ENCODE measurements around the gene ZNF668.

Gene ZNF668

GRCh38 chr16:31073970-31074813 lies at the start of gene ZNF668, which contains the start of gene ZNF646:
Gene ZNF668, minus strand, starts transcription at chr16:31074240. Its CDS starts 9,781 bp downstream, at chr16:31064459.
Gene ZNF646, plus strand, starts transcription at chr16:31074422. Its CDS starts 1,903 bp downstream, at chr16:31076325.
- peaks cover 13% of the 10 kb centered on the region; the same call in 1 of the 2 replicates for H3K36me3 ChIP-seq (ENCODE audit: insufficient read depth, low read length)
- peaks cover 60% of the 10 kb centered on the region for H3K79me2 ChIP-seq (ENCODE audit: control insufficient read depth, insufficient read depth, low read length, unreplicated experiment)
- peak within 1 kb of the TSS; percentile 83 for H3K4me3 ChIP-seq (ENCODE audit: low read depth, low read length)

GRCh38 chr16:31120129-31120528 lies 46.1 kb upstream of the ZNF668 start:
- no peaks in the 10 kb centered on the region for H3K27me3 ChIP-seq (ENCODE audit: insufficient read depth, low read length)
- H3K79me2 ChIP-seq (ENCODE audit: control insufficient read depth, insufficient read depth, low read length, unreplicated experiment) = peaks cover 23% of the 10 kb centered on the region
- H3K4me3 ChIP-seq (ENCODE audit: low read depth, low read length) = no peak overlapping the region
- H3K36me3 ChIP-seq (ENCODE audit: insufficient read depth, low read length) = peaks cover 9% of the 10 kb centered on the region; the same call in 1 of the 2 replicates
- H3K27ac ChIP-seq (ENCODE audit: low read depth, low read length) = no peak overlapping the region
- H2AFZ ChIP-seq (ENCODE audit: low read length, unreplicated experiment) = no peak overlapping the region
- peaks cover 8% of the 10 kb centered on the region for H3K4me1 ChIP-seq (ENCODE audit: control insufficient read depth, insufficient read depth, low read length, unreplicated experiment)

More at GRCh38 chr16:31073970-31074813, at the start of gene ZNF668, which contains the start of gene ZNF646:
- Histone ChIP-seq H3K27ac (ENCODE audit: low read depth, low read length) (peak within 1 kb of the TSS; percentile 84), H3K4me1 (ENCODE audit: control insufficient read depth, insufficient read depth, low read length, unreplicated experiment) (peaks cover 19% of the 10 kb centered on the region), H3K27me3 (ENCODE audit: insufficient read depth, low read length) (no peaks in the 10 kb centered on the region), H2AFZ (ENCODE audit: low read length, unreplicated experiment) (peak within 1 kb of the TSS; percentile 77)

- peaks cover 8% of the 10 kb centered on the region for H3K4me1 ChIP-seq (ENCODE audit: control insufficient read depth, insufficient read depth, low read length, unreplicated experiment)
- no peaks in the 10 kb centered on the region for H3K27me3 ChIP-seq (ENCODE audit: insufficient read depth, low read length)
- H2AFZ ChIP-seq (ENCODE audit: low read length, unreplicated experiment) = no peak overlapping the region
- peak overlapping the region; percentile 92 for H3K27ac ChIP-seq (ENCODE audit: low read depth, low read length)
- peak overlapping the region; percentile 75 for H3K4me3 ChIP-seq (ENCODE audit: low read depth, low read length)
- H3K36me3 ChIP-seq (ENCODE audit: insufficient read depth, low read length) = peaks cover 9% of the 10 kb centered on the region; the same call in 1 of the 2 replicates
- peaks cover 23% of the 10 kb centered on the region for H3K79me2 ChIP-seq (ENCODE audit: control insufficient read depth, insufficient read depth, low read length, unreplicated experiment)
Measured at GRCh38 chr16:31118223-31119155, 44.4 kb upstream of the ZNF668 start.

- H3K27me3 ChIP-seq (ENCODE audit: insufficient read depth, low read length) = no peaks in the 10 kb centered on the region
- H3K36me3 ChIP-seq (ENCODE audit: insufficient read depth, low read length) = peaks cover 9% of the 10 kb centered on the region; the same call in 1 of the 2 replicates
- peak within 1 kb of the TSS; percentile 92 for H3K27ac ChIP-seq (ENCODE audit: low read depth, low read length)
- peak within 1 kb of the TSS; percentile 75 for H3K4me3 ChIP-seq (ENCODE audit: low read depth, low read length)
- H3K4me1 ChIP-seq (ENCODE audit: control insufficient read depth, insufficient read depth, low read length, unreplicated experiment) = peaks cover 8% of the 10 kb centered on the region
- peaks cover 23% of the 10 kb centered on the region for H3K79me2 ChIP-seq (ENCODE audit: control insufficient read depth, insufficient read depth, low read length, unreplicated experiment)
- H2AFZ ChIP-seq (ENCODE audit: low read length, unreplicated experiment) = no peak within 1 kb of the TSS
Measured at GRCh38 chr16:31117384-31118222, 43.6 kb upstream of the ZNF668 start, which contains the start of gene KAT8. Gene KAT8, plus strand, starts transcription at chr16:31117664. Its CDS starts 18 bp downstream, at chr16:31117682.

GRCh38 chr16:31114468-31114867 lies 40.4 kb upstream of the ZNF668 start:
- Histone ChIP-seq H3K4me1 (ENCODE audit: control insufficient read depth, insufficient read depth, low read length, unreplicated experiment) (peaks cover 8% of the 10 kb centered on the region), H3K79me2 (ENCODE audit: control insufficient read depth, insufficient read depth, low read length, unreplicated experiment) (peaks cover 23% of the 10 kb centered on the region)

GRCh38 chr16:31113121-31114120 lies 39.4 kb upstream of the ZNF668 start:
- H3K36me3 ChIP-seq (ENCODE audit: insufficient read depth, low read length) = peaks cover 19% of the 10 kb centered on the region; the same call in 1 of the 2 replicates
- no peak overlapping the region for H3K27ac ChIP-seq (ENCODE audit: low read depth, low read length)
- H3K4me1 ChIP-seq (ENCODE audit: control insufficient read depth, insufficient read depth, low read length, unreplicated experiment) = peaks cover 6% of the 10 kb centered on the region
- H3K79me2 ChIP-seq (ENCODE audit: control insufficient read depth, insufficient read depth, low read length, unreplicated experiment) = peaks cover 26% of the 10 kb centered on the region
- no peak overlapping the region for H2AFZ ChIP-seq (ENCODE audit: low read length, unreplicated experiment)
- no peak overlapping the region for H3K4me3 ChIP-seq (ENCODE audit: low read depth, low read length)
- no peaks in the 10 kb centered on the region for H3K27me3 ChIP-seq (ENCODE audit: insufficient read depth, low read length)

More at GRCh38 chr16:31114468-31114867, 40.4 kb upstream of the ZNF668 start:
- no peak overlapping the region for H3K27ac ChIP-seq (ENCODE audit: low read depth, low read length)
- no peak overlapping the region for H2AFZ ChIP-seq (ENCODE audit: low read length, unreplicated experiment)
- H3K36me3 ChIP-seq (ENCODE audit: insufficient read depth, low read length) = peaks cover 19% of the 10 kb centered on the region; the same call in 1 of the 2 replicates
- no peak overlapping the region for H3K4me3 ChIP-seq (ENCODE audit: low read depth, low read length)
- no peaks in the 10 kb centered on the region for H3K27me3 ChIP-seq (ENCODE audit: insufficient read depth, low read length)

DNA sequence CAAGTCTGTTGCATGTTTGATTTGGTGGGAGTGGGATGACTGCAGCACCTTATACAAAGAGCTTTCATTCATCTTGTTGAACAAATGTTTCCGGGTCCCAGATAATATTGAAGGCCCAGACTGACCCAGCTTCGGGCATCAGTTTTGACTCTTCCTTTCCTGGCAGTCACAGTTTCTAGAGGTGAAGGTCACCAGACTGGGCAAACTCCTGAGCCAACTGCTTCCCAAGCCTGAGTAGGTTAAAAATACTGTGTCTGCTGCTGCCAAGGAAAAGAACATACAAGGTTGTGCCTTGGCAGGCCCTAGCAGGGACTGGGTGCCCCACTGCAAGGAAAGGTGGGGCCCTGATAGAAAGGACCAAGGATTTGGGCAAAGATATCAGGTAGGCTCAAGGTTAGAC lies 38.7 kb upstream of the ZNF668 start:
- Histone ChIP-seq H3K4me3 (ENCODE audit: low read depth, low read length) (no peak overlapping the region), H3K79me2 (ENCODE audit: control insufficient read depth, insufficient read depth, low read length, unreplicated experiment) (peaks cover 27% of the 10 kb centered on the region), H3K27ac (ENCODE audit: low read depth, low read length) (no peak overlapping the region), H3K4me1 (ENCODE audit: control insufficient read depth, insufficient read depth, low read length, unreplicated experiment) (peaks cover 6% of the 10 kb centered on the region), H3K27me3 (ENCODE audit: insufficient read depth, low read length) (no peaks in the 10 kb centered on the region), H3K36me3 (ENCODE audit: insufficient read depth, low read length) (peaks cover 19% of the 10 kb centered on the region; the same call in 1 of the 2 replicates), H2AFZ (ENCODE audit: low read length, unreplicated experiment) (no peak overlapping the region)

DNA sequence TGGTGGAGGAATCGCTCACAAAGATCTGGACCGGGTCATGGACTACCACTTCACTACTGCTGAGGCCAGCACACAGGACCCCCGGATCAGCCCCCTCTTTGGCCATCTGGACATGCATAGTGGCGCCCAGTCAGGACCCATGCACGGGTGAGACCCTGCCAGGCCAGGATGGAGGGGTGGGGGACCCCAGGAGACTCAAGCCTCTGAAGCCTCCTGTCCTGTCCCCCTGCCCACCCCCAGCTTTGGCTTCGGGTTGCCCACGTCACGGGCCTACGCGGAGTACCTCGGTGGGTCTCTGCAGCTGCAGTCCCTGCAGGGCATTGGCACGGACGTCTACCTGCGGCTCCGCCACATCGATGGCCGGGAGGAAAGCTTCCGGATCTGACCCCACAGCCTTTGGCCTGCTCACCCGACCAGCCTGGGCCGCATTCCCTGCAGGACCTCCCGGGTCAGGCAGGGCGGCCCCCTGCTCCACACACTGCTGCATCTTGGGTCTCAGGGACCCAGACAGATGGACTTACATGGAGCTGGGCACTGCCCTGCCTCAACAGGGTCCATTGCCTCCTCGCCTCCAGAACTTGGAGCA lies 37.9 kb upstream of the ZNF668 start:
- no peaks in the 10 kb centered on the region for H3K27me3 ChIP-seq (ENCODE audit: insufficient read depth, low read length)
- peaks cover 19% of the 10 kb centered on the region; the same call in 1 of the 2 replicates for H3K36me3 ChIP-seq (ENCODE audit: insufficient read depth, low read length)
- H2AFZ ChIP-seq (ENCODE audit: low read length, unreplicated experiment) = no peak overlapping the region
- peaks cover 6% of the 10 kb centered on the region for H3K4me1 ChIP-seq (ENCODE audit: control insufficient read depth, insufficient read depth, low read length, unreplicated experiment)
- H3K79me2 ChIP-seq (ENCODE audit: control insufficient read depth, insufficient read depth, low read length, unreplicated experiment) = peaks cover 27% of the 10 kb centered on the region
- H3K4me3 ChIP-seq (ENCODE audit: low read depth, low read length) = no peak overlapping the region
- H3K27ac ChIP-seq (ENCODE audit: low read depth, low read length) = no peak overlapping the region

Data from ACC112 (cell line).